GM23338 (cell line): ENCODE data around the gene IRAK1. TPM values are rescaled to one million over a fixed set of nuclear protein-coding genes. Genes with fewer than 3 reads are reported as not detected.

ENCODE experiments used
- ATAC-seq: fragments of 200-7000 bp; cut with Tn5 transposase; 3 replicates; pipeline ENCODE4 v1.9.1; 2020
- DNase-seq: peaks from one replicate; pipeline ENCODE4 v3.0.0-alpha.2; 2015; ENCODE audit warnings: low spot score
- H2AFZ ChIP-seq: fragments of 200-600 bp; sonication (generic); 2 replicates; pipeline ENCODE4 v1.8.0; 2016; ENCODE audit warnings: antibody characterized with exemption, mild to moderate bottlenecking, moderate library complexity
- H3F3A ChIP-seq: fragments of 200-600 bp; sonication (generic); replicated peaks from 2 replicates; pipeline ENCODE4 v1.8.0; 2017; ENCODE audit warnings: antibody characterized with exemption, mixed run types, low read depth
- H3K27ac ChIP-seq: fragments of 200-600 bp; sonication (generic); 2 replicates; pipeline ENCODE4 v1.6.1; 2016; ENCODE audit warnings: low read depth
- H3K27me3 ChIP-seq: fragments of 200-600 bp; sonication (generic); 2 replicates; pipeline ENCODE4 v1.8.0; 2016; ENCODE audit warnings: mild to moderate bottlenecking, mixed run types, moderate library complexity; ENCODE audit not compliant: insufficient read depth
- H3K36me3 ChIP-seq: fragments of 200-600 bp; sonication (generic); 2 replicates; pipeline ENCODE4 v1.8.0; 2016; ENCODE audit warnings: mild to moderate bottlenecking; ENCODE audit not compliant: insufficient read depth
- H3K4me1 ChIP-seq: fragments of 200-600 bp; sonication (generic); 2 replicates; pipeline ENCODE4 v1.8.0; 2016; ENCODE audit warnings: mild to moderate bottlenecking, moderate library complexity; ENCODE audit not compliant: insufficient read depth
- H3K4me2 ChIP-seq: fragments of 200-600 bp; sonication (generic); 2 replicates; pipeline ENCODE4 v1.7.1; 2017; ENCODE audit warnings: mixed run types
- H3K4me3 ChIP-seq: fragments of 200-600 bp; sonication (generic); 2 replicates; pipeline ENCODE4 v1.6.1; 2016; ENCODE audit warnings: mixed run types
- H3K79me2 ChIP-seq: fragments of 200-600 bp; sonication (generic); replicated peaks from 2 replicates; pipeline ENCODE4 v1.8.0; 2017; ENCODE audit warnings: mild to moderate bottlenecking; ENCODE audit not compliant: insufficient read depth
- H3K9me2 ChIP-seq: fragments of 200-600 bp; sonication (generic); 2 replicates; pipeline ENCODE4 v1.8.0; 2017; ENCODE audit not compliant: insufficient read depth
- H4K20me1 ChIP-seq: fragments of 200-600 bp; sonication (generic); replicated peaks from 2 replicates; pipeline ENCODE4 v1.8.0; 2017; ENCODE audit warnings: mild to moderate bottlenecking; ENCODE audit not compliant: insufficient read depth
- H3K27ac Mint-ChIP-seq: 2 replicates; pipeline ENCODE4 v1.8.0; 2020; ENCODE audit warnings: inconsistent platforms, mild to moderate bottlenecking, moderate library complexity, mixed read lengths
- H3K27me3 Mint-ChIP-seq: 3 replicates; pipeline ENCODE4 v1.8.0; 2022; ENCODE audit warnings: low read depth, mild to moderate bottlenecking, moderate library complexity, mixed read lengths, inconsistent platforms; ENCODE audit not compliant: insufficient read depth, poor library complexity
- H3K36me3 Mint-ChIP-seq: 3 replicates; pipeline ENCODE4 v1.8.0; 2021; ENCODE audit warnings: low read depth, mild to moderate bottlenecking, inconsistent platforms, moderate library complexity, mixed read lengths
- H3K4me1 Mint-ChIP-seq: 3 replicates; pipeline ENCODE4 v1.8.0; 2020; ENCODE audit warnings: mild to moderate bottlenecking, inconsistent platforms, mixed read lengths
- H3K4me3 Mint-ChIP-seq: 3 replicates; pipeline ENCODE4 v1.8.0; 2021; ENCODE audit warnings: moderate library complexity, mild to moderate bottlenecking, inconsistent platforms, mixed read lengths
- H3K9me3 Mint-ChIP-seq: 3 replicates; pipeline ENCODE4 v1.8.0; 2020; ENCODE audit warnings: moderate library complexity, mild to moderate bottlenecking, inconsistent platforms, mixed read lengths
- CREB1 ChIP-seq: fragments of 250-450 bp; sonication (Bioruptor Pico); IDR thresholded peaks from 2 replicates; pipeline ENCODE4 v1.5.0; 2020; ENCODE audit warnings: low read depth, mild to moderate bottlenecking, moderate library complexity
- ETS1 ChIP-seq: IDR thresholded peaks from 2 replicates; pipeline ENCODE4 v1.6.1; 2016; ENCODE audit warnings: antibody characterized with exemption
- EZH2 ChIP-seq: fragments of 200-600 bp; sonication (generic); IDR thresholded peaks from one replicate; pipeline ENCODE4 v1.8.0; 2017; ENCODE audit warnings: antibody characterized with exemption, mild to moderate bottlenecking, low read depth; ENCODE audit not compliant: unreplicated experiment
- EZH2phosphoT487 ChIP-seq: fragments of 200-600 bp; sonication (generic); IDR thresholded peaks from one replicate; pipeline ENCODE4 v1.8.1; 2018; ENCODE audit warnings: antibody characterized with exemption; ENCODE audit not compliant: unreplicated experiment
- NANOG ChIP-seq: IDR thresholded peaks from 2 replicates; pipeline ENCODE4 v1.6.1; 2016; ENCODE audit warnings: antibody characterized with exemption, borderline replicate concordance
- POLR2AphosphoS5 ChIP-seq: IDR thresholded peaks from 2 replicates; pipeline ENCODE4 v1.6.1; 2016; ENCODE audit warnings: antibody characterized with exemption, low read depth
- STAT1 ChIP-seq: IDR thresholded peaks from one replicate; pipeline ENCODE4 v1.6.1; 2016; ENCODE audit warnings: antibody characterized with exemption; ENCODE audit not compliant: unreplicated experiment
- ZNF114 ChIP-seq: fragments of 250-450 bp; sonication (Bioruptor Pico); IDR thresholded peaks from 2 replicates; pipeline ENCODE4 v1.5.0; 2020; ENCODE audit warnings: mild to moderate bottlenecking, moderate library complexity
- ZNF331 ChIP-seq: fragments of 250-450 bp; sonication (Bioruptor Pico); IDR thresholded peaks from 2 replicates; pipeline ENCODE4 v1.5.0; 2020; ENCODE audit warnings: low read depth, mild to moderate bottlenecking, moderate library complexity
- ZNF462 ChIP-seq: fragments of 250-450 bp; sonication (Bioruptor Pico); IDR thresholded peaks from 2 replicates; pipeline ENCODE4 v1.5.0; 2020; ENCODE audit warnings: mild to moderate bottlenecking, moderate library complexity
- polyA plus RNA-seq: library from polyadenylated mRNA; unstranded; fragments of >200 nt; fragmentation: Nextera tagmentation; extraction: Ambion mirVana; gene quantifications from 2 replicates; pipeline ENCODE4 v1.2.1, GENCODE V29; 2016
- total RNA-seq: library from RNA; depleted of rRNA; stranded (reverse); fragments of >200 nt; shearing (Covaris generic); gene quantifications from 2 replicates; pipeline ENCODE4 v1.2.3, GENCODE V29; 2014

Gene IRAK1
- total and polyA plus RNA-seq, 2 experiments from 2014 or later, result 21.6 to 38.0 TPM

- TF ChIP-seq POLR2AphosphoS5 (no peak), NANOG (no peak), EZH2phosphoT487 (no peak), ZNF462 (CRISPR knock-in tag) (no peak)
Measured at GRCh38 chrX:153993079-153993478, 26.6 kb downstream of the IRAK1 start (continued).

- no peaks in the 10 kb centered on the region for H3F3A ChIP-seq
- H3K27me3 ChIP-seq, result no peaks in the 10 kb centered on the region
- H3K36me3 ChIP-seq, result no peaks in the 10 kb centered on the region
- Mint-ChIP-seq H3K27ac (no peak overlapping the region), H3K27me3 (no peaks in the 10 kb centered on the region), H3K4me1 (no peaks in the 10 kb centered on the region), H3K9me3 (no peaks in the 10 kb centered on the region), H3K36me3 (no peaks in the 10 kb centered on the region), H3K4me3 (no peak overlapping the region)
- H3K4me1 ChIP-seq, result no peaks in the 10 kb centered on the region
- H4K20me1 ChIP-seq, result no peaks in the 10 kb centered on the region
- no peak overlapping the region for H2AFZ ChIP-seq
- H3K79me2 ChIP-seq, result no peaks in the 10 kb centered on the region
- no peaks in the 10 kb centered on the region for H3K9me2 ChIP-seq
- DNase-seq (no peak), ATAC-seq (no peak)
- H3K27ac ChIP-seq, result no peak overlapping the region
- no peak overlapping the region for H3K4me2 ChIP-seq
- no peak overlapping the region for H3K4me3 ChIP-seq
- TF ChIP-seq EZH2phosphoT487 (no peak), ETS1 (no peak), NANOG (no peak), STAT1 (no peak), CREB1 (CRISPR knock-in tag) (no peak), ZNF331 (CRISPR knock-in tag) (no peak), EZH2 (no peak), ZNF462 (CRISPR knock-in tag) (no peak), ZNF114 (CRISPR knock-in tag) (no peak)
Measured at GRCh38 chrX:153992180-153992579, 27.5 kb downstream of the IRAK1 start.
